Activated CD4-positive, alpha-beta T cell treated with anti-CD3 and anti-CD28 coated beads, Interleukin-2, amount 10 ng/mL, durations not matched to agents 24 days and 14 days (primary cell): ENCODE data around the gene EXOC7. TPM values are rescaled to one million over a fixed set of nuclear protein-coding genes. Genes with fewer than 3 reads are reported as not detected.

Experiments used
- DNase-seq: peaks from one replicate; pipeline ENCODE4 v3.0.0; 2022
- H3K27ac Mint-ChIP-seq: one replicate; pipeline ENCODE4 v1.8.0; 2022; ENCODE audit warnings: mild to moderate bottlenecking, mixed read lengths
- H3K27me3 Mint-ChIP-seq: one replicate; pipeline ENCODE4 v1.8.0; 2022; ENCODE audit warnings: mixed read lengths
- H3K36me3 Mint-ChIP-seq: one replicate; pipeline ENCODE4 v1.8.0; 2022; ENCODE audit warnings: low read depth, mild to moderate bottlenecking, mixed read lengths
- H3K4me1 Mint-ChIP-seq: one replicate; pipeline ENCODE4 v1.8.0; 2021; ENCODE audit warnings: mixed read lengths
- H3K4me3 Mint-ChIP-seq: one replicate; pipeline ENCODE4 v1.8.0; 2022; ENCODE audit warnings: mild to moderate bottlenecking, moderate library complexity, mixed read lengths
- H3K9me3 Mint-ChIP-seq: one replicate; pipeline ENCODE4 v1.8.0; 2021; ENCODE audit warnings: mixed read lengths
- intact Hi-C: fragments of 100-400 bp; cut with micrococcal nuclease; formaldehyde crosslinking; loops from one replicate; pipeline ENCODE4 v1.15.1; 2023
- total RNA-seq: library from RNA; stranded (reverse); gene quantifications from 2 replicates; pipeline ENCODE4 v1.2.3, GENCODE V29; 2022

EXOC7 gene, protein sequence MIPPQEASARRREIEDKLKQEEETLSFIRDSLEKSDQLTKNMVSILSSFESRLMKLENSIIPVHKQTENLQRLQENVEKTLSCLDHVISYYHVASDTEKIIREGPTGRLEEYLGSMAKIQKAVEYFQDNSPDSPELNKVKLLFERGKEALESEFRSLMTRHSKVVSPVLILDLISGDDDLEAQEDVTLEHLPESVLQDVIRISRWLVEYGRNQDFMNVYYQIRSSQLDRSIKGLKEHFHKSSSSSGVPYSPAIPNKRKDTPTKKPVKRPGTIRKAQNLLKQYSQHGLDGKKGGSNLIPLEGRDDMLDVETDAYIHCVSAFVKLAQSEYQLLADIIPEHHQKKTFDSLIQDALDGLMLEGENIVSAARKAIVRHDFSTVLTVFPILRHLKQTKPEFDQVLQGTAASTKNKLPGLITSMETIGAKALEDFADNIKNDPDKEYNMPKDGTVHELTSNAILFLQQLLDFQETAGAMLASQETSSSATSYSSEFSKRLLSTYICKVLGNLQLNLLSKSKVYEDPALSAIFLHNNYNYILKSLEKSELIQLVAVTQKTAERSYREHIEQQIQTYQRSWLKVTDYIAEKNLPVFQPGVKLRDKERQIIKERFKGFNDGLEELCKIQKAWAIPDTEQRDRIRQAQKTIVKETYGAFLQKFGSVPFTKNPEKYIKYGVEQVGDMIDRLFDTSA
- total RNA-seq = 104 and 108 TPM in 2 replicates

DNA sequence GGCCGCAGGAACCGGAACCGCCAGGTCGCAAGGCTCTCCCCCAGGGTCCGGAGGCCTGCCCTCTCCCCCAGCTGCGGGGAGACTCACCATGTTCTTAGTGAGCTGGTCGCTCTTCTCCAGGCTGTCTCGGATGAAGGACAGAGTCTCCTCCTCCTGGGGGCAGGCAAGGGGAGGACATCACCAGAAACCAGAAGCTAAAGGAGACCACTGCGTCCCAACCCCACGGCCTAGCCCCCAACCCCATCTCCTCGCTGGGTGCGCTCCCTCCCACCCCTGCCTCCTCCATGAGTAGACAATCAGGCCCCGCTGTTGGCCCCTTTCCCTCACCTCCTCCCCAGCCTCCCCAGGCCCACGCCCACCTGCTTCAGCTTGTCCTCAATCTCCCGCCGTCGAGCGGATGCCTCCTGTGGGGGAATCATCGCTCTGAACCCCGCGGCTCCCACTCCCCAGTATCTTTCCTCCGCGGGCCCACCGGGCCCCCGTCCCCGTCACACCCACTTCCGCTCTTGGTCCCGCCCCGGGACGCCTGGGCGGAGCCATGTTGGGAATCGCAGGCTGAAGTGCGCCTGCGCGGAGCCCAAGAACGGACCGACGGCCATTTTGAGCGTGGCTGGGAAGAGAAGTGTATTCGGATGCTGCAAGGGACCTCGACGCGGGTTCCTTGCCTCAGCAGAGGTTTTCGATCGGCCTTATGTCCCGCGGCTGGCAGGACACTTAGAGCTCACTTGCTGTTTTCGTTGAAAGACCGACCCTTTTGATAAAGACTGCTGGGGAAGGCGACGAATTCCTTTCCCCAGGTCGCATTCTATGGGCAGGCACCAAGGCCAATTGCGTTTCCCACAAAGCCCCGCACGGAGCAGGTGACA, at the start of gene EXOC7:
Gene EXOC7, minus strand, starts transcription at position 514 of the 866 bp plus-strand sequence. Its CDS starts 95 bp downstream, at position 419.
- Mint-ChIP-seq H3K27me3 (no peaks in the 10 kb centered on the region), H3K4me3 (peak within 1 kb of the TSS; percentile 99), H3K9me3 (no peaks in the 10 kb centered on the region), H3K27ac (peak within 1 kb of the TSS; percentile 97), H3K4me1 (peaks cover 20% of the 10 kb centered on the region), H3K36me3 (peaks cover 23% of the 10 kb centered on the region)
- DNase-seq = peak; percentile 99
- intact Hi-C loops = loop anchor here (1.0 to 10.0 kb wide), 3 partner anchors 32 to 199 kb away; partner anchors contain the start of gene MRPL38

DNA sequence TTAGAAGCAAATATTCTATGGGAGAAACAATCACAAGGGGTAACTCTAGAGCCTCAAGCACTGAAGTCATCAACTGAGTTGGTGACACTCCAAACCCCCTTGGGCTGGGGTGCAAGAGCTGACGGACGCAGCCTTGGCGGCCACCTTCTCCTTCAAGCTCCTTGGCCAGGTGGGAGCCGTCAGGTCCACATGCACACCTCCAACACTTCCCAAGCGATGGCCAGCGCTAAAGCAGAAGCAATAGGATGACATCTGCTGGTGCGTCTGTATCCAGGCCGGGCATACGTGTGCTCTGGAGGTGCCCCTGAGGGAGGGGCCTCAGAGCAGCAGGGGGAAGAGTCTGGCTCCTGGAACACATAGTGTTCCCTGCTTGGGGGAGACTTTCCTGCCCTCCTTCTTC, 49.6 kb upstream of the EXOC7 start:
- Mint-ChIP-seq H3K4me1 (peaks cover 21% of the 10 kb centered on the region), H3K27ac (no peak overlapping the region), H3K36me3 (peaks cover 54% of the 10 kb centered on the region)

DNA sequence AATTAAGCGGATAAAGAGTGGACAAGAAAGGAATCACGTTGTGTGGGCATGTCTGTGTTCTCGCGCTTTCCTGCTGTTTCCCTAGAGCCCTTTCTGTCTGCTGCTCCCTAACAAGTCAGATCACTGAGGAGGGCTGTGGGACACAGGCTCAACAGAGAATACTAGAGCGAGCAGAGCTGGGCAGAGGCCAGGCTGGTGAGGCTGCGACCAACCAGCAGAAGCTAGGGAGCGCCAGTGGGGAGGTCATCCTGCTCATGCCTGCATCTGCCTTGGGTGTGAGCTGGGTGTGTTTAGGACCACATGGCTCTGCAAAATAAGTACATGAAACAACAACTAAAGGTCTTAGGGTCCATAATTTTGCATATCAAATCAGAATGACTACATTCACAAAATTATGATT, 49.0 kb upstream of the EXOC7 start:
- Mint-ChIP-seq H3K4me3 (no peak overlapping the region), H3K27me3 (no peaks in the 10 kb centered on the region), H3K4me1 (peaks cover 21% of the 10 kb centered on the region), H3K9me3 (no peaks in the 10 kb centered on the region), H3K36me3 (peaks cover 53% of the 10 kb centered on the region), H3K27ac (no peak overlapping the region)
- intact Hi-C loops = no loop called here
- DNase-seq = no peak

More for the DNA sequence above, 49.6 kb upstream of the EXOC7 start:
- DNase-seq = no peak
- Mint-ChIP-seq H3K4me3 (no peak overlapping the region), H3K9me3 (no peaks in the 10 kb centered on the region), H3K27me3 (no peaks in the 10 kb centered on the region)
- intact Hi-C loops = no loop called here

DNA sequence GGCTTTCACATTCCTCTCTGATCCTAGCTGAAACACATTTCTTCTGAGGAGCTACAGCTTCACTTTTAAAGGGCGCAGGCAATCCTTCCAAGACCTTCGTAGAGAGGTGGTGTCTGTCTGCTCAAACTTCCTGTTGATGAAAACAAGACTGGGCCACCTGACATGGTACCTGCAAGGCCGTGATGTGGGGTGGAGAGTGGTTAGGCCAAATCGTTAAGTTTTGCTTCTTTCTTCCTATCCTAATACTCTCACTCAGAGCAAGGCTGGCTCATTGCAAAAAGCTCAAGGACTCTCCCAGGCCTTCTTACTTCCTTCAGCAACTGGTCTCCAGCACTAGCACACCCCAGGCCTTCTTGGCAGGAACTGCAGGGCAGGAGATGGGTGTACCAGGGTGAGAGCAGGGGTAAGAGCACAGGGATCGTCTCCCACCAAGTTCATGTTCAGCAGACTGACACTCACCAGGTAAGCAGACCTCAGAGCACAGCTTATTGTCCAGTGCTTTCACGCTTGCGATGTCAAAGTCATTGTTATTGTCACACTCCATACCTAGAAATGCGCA, 48.4 kb upstream of the EXOC7 start:
- peaks cover 23% of the 10 kb centered on the region for H3K4me1 Mint-ChIP-seq

DNA sequence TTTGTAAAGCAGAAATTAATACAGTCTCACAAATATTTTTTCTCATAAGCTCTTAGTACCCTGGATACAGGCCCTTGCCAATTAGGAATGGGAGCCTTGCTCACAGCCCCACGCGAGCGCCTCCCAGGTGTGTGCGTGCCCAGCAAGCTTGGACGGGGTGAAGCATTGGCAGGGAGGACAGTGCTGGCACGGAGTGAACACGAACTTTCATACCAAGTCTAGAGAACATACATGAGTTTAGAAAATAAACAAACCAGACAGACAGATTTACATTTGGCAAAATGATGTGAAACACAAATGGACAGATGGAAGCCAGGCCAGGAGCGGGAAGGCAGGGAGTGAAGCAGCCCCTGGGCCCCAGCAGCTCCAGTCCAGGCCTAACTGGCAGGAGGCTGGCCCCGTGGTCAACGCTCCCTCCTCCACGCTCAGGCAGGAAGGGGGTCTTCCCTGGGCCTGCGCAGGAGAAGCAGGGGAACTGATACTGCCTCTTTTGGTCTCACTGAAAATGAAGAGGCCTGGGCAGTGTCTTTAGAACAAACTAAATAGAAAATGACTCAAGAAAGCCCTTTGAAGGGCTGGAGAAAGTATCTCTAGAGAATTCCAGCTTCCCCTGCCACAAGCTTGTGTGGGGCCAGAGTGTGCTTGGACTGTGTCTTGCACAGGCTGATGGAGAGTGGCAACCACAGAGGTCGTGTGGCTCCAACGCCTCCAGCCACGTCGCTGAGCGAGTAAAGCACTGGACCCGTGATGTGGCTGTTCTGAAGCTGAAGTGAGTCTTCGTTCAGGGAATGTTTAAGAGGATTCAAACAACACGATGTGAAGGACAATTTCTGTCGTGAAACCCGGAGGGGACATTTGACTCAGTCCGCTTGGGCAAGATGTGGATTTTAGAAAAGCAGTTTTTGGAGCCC, 47.4 kb upstream of the EXOC7 start:
- Mint-ChIP-seq H3K36me3 (peaks cover 46% of the 10 kb centered on the region), H3K4me1 (peaks cover 30% of the 10 kb centered on the region), H3K27ac (peak overlapping the region; percentile 14), H3K4me3 (no peak overlapping the region), H3K27me3 (no peaks in the 10 kb centered on the region), H3K9me3 (no peaks in the 10 kb centered on the region)
- intact Hi-C loops = no loop called here
- DNase-seq = no peak

More for the DNA sequence above, 48.4 kb upstream of the EXOC7 start:
- no peaks in the 10 kb centered on the region for H3K9me3 Mint-ChIP-seq
- intact Hi-C loops = no loop called here
- H3K27me3 Mint-ChIP-seq = no peaks in the 10 kb centered on the region
- H3K36me3 Mint-ChIP-seq = peaks cover 51% of the 10 kb centered on the region
- H3K4me3 Mint-ChIP-seq = peak overlapping the region; percentile 17
- peak overlapping the region; percentile 46 for H3K27ac Mint-ChIP-seq
- DNase-seq = peak; percentile 72

DNA sequence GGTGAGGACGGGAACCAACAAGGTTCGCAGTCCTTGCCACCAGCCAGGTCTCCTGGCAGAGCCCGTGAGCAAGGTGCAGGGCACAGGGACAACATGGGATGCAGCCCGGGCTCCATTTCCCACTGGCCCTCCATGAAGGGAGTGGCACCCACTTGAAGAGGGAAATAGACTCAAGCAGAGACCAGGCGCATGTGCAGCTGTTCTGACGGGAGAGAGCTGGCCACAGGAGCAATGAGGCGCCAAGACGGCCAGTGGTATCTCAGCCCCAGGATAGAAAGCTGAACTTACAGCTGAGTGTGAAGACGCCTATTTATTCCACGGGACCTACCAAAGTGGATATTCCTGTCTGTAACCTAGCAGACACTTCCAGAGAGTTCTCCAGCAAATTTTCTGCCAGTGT, 45.6 kb upstream of the EXOC7 start:
- Mint-ChIP-seq H3K36me3 (peaks cover 41% of the 10 kb centered on the region), H3K9me3 (no peaks in the 10 kb centered on the region), H3K4me1 (peaks cover 45% of the 10 kb centered on the region), H3K27ac (no peak overlapping the region), H3K27me3 (no peaks in the 10 kb centered on the region), H3K4me3 (no peak overlapping the region)
- DNase-seq = no peak
- intact Hi-C loops = no loop called here

DNA sequence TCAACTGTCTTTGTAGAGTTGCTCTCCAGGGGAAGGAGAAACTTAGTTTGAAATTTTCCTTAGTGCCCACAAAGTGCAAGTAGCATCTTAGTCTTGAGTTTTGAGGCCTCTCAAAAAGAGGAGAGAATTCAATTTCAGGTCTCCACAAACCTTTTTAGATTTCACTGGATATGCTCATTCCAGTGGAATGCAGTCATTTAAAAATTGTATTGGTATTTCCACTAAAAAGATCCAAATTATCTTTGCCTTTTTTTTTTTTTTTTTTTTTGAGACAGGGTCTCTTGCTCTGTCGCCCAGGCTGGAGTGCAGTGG, 44.4 kb upstream of the EXOC7 start:
- peaks cover 50% of the 10 kb centered on the region for H3K4me1 Mint-ChIP-seq
- intact Hi-C loops = no loop called here
- no peak overlapping the region for H3K4me3 Mint-ChIP-seq
- no peak overlapping the region for H3K27ac Mint-ChIP-seq
- no peak for DNase-seq
- H3K27me3 Mint-ChIP-seq = no peaks in the 10 kb centered on the region
- H3K36me3 Mint-ChIP-seq = peaks cover 34% of the 10 kb centered on the region
- no peaks in the 10 kb centered on the region for H3K9me3 Mint-ChIP-seq

DNA sequence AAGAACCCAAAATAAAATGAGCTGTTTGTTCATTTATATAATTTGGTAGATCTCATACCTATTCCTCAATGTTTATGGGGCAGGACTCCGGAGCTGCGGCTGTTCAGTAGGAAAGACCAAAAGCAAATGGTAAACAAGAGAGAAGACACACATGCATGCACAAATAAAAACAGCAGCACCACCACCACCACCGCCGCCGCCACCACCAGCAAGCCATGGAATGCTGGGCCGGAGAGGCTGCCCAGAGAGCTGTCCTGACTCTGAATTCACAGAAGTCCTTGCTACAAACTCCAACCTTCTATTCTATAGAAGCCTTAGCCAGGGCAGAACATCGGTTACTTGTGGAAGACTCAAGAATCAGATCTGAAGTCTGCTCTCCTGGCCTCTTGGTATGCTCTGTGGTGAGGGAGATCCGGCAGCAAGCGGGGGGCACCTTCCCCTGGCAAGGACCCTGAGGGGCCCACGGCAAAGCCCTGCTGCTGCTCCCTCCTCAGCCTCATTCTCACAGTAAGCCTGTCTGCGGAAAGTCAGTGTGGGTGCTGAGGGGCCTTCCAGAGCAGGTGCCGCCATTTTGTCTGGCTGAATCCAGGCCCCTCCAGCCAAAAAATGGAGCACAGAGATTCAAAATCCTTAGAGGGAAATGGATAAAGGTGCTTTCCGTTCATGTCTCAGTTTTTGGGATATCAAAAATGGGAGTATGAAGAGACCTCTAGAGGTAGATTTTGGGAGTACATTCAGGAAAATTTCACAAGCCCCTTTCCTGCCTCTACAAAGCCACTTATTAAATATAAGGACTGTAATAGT, 43.8 kb upstream of the EXOC7 start:
- Mint-ChIP-seq H3K27me3 (no peaks in the 10 kb centered on the region), H3K36me3 (peaks cover 34% of the 10 kb centered on the region), H3K9me3 (no peaks in the 10 kb centered on the region), H3K27ac (no peak overlapping the region), H3K4me3 (no peak overlapping the region), H3K4me1 (peaks cover 50% of the 10 kb centered on the region)
- DNase-seq = no peak
- intact Hi-C loops = no loop called here

DNA sequence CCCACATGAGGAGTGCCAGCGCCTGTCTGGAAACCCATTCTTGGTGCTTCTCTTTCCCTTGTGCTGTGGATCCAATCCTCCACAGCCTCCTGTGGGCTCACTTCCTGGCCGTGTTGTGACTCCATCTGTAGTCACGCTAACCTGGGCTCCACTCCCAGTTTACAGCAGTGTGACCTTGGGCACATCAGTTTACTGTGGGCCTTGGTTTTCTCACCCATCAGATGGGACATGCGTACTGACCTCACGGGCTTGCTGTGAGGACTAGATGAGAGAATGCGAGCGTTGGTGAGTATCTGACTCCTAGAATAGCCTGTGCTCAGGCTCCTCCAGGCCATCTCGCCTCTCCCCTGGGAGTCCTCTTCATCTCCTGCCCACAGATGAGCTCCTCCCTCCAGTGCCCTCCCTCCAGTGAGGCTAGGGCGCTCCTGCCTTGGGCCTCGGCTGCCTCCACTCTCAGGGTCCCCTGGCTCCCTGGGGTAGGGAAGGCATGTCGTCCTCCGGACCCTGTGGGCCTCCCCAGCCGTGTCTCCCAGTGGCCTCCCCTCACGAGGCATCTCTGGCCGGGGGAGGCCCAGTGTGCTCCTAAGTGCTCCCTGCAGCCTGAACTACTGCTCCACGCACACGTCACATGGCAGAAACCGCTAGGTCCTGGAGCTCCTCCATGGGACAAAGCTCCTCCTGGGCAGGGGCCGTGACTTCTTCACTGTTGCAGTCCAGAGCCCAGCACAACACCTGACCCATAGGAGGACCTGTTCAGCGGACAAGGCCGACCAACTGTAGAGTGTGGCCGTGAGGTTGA, 42.7 kb upstream of the EXOC7 start:
- Mint-ChIP-seq H3K27ac (peak overlapping the region; percentile 89), H3K27me3 (no peaks in the 10 kb centered on the region), H3K9me3 (no peaks in the 10 kb centered on the region), H3K4me3 (peak overlapping the region; percentile 69), H3K4me1 (peaks cover 52% of the 10 kb centered on the region), H3K36me3 (peaks cover 22% of the 10 kb centered on the region)
- intact Hi-C loops = no loop called here
- DNase-seq = no peak

DNA sequence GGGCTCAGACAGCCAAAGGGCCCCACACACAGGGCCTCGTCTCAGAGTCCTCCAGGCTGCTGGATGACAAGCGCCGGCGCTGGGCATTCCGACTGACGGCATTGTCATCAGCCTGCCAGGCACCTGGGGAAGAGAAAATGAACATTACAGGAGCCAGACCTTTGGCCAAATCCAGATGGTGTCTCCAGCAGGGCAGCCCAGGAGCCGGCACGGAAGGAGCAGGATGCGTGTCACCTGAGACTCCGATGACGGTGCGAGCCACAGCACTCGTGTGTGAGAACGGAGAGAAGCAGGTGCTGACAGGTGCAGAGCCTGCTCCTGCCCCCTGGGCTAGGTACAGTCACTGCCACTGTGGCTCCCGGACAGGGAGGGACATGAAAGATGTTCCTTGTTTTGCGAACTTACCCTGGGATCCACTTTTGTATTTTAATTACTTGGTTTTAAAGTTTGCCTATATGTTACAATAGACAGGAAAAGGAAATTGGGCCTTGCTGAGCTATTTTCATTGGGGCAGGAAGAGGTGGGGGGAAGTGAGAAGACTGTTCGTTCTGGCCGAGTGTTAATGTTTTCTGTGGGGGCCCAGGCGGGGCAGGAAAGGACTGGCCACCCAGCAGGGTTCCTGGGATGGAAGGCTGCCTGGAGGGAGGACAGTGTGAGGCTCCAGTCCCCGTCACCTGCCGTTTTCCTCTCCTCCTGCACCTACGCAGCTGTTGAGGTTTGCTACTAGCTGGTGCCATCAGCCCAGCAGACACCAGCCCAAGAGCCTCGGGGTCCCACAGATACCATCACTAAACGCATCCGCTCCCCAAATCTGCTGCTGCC, 41.9 kb upstream of the EXOC7 start:
- H3K27me3 Mint-ChIP-seq = peaks cover 2% of the 10 kb centered on the region
- H3K36me3 Mint-ChIP-seq = peaks cover 17% of the 10 kb centered on the region
- peak overlapping the region; percentile 69 for H3K4me3 Mint-ChIP-seq
- H3K4me1 Mint-ChIP-seq = peaks cover 54% of the 10 kb centered on the region
- peak overlapping the region; percentile 89 for H3K27ac Mint-ChIP-seq
- H3K9me3 Mint-ChIP-seq = no peaks in the 10 kb centered on the region
- intact Hi-C loops = no loop called here
- DNase-seq = peak; percentile 83

DNA sequence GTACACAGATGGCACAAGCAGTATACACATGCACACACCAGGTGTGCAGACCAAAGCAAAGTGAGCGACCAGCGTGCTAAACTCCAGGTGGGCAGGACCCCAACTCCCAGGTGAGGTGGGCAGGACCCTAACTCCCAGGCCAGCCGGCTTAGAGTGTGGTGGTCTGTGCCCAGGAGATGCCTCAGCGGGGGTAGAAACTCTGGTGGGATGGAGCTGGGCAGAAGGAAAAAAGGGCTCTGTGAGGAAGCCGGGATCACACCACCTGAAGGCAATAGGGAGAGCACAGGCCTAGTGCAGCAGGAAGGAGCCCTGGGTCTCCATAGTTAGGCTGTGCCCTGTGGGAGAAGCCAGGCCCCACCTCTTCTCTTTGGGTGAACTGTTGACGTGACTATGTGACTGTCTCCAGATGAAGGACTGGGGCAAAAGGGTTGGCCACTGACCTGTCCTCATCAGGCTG, 39.0 kb upstream of the EXOC7 start:
- Mint-ChIP-seq H3K27me3 (peaks cover 13% of the 10 kb centered on the region), H3K36me3 (peaks cover 7% of the 10 kb centered on the region), H3K27ac (peak overlapping the region; percentile 80), H3K4me3 (peak overlapping the region; percentile 83), H3K9me3 (no peaks in the 10 kb centered on the region), H3K4me1 (peaks cover 57% of the 10 kb centered on the region)
- peak; percentile 62 for DNase-seq
- intact Hi-C loops = loop anchor here (5.0 kb wide), 2 partner anchors 40 to 135 kb away; no protein-coding TSS in a partner anchor
